Measurements from ENCODE around the gene DLG5.

Gene DLG5

GRCh38 chr10:77943121-77943901, 16.8 kb upstream of the DLG5 start (continued):
- TF ChIP-seq ZNF704 (tag by site-specific recombination; IDR thresholded peaks at IDR 0.05) (no peak), BCL11A (tag by site-specific recombination; IDR thresholded peaks at IDR 0.05; ENCODE audit: low read depth) (no peak), ZBTB48 (tag by site-specific recombination; IDR thresholded peaks at IDR 0.05) (no peak), ZNF18 (tag by site-specific recombination; IDR thresholded peaks at IDR 0.05) (no peak), ZNF146 (tag by site-specific recombination; IDR thresholded peaks at IDR 0.05) (no peak), ZNF660 (tag by site-specific recombination; IDR thresholded peaks at IDR 0.05) (no peak), ZNF335 (tag by site-specific recombination; conservative IDR thresholded peaks at IDR 0.05) (peak; percentile 34; the same call in 1 of the 2 replicates), ZNF624 (tag by site-specific recombination; IDR thresholded peaks at IDR 0.05) (no peak), ZNF544 (tag by site-specific recombination; IDR thresholded peaks at IDR 0.05) (no peak), ZNF132 (tag by site-specific recombination; IDR thresholded peaks at IDR 0.05; ENCODE audit: borderline replicate concordance) (no peak), ZFP69B (tag by site-specific recombination; IDR thresholded peaks at IDR 0.05) (no peak), ZNF211 (tag by site-specific recombination; IDR thresholded peaks at IDR 0.05; ENCODE audit: low read depth) (no peak), ZNF501 (tag by site-specific recombination; IDR thresholded peaks at IDR 0.05) (no peak), ZNF2 (tag by site-specific recombination; IDR thresholded peaks at IDR 0.05) (no peak), HOXD13 (CRISPR knock-in tag; IDR thresholded peaks at IDR 0.05; ENCODE audit: borderline replicate concordance) (no peak), ZNF623 (tag by site-specific recombination; IDR thresholded peaks at IDR 0.05) (no peak), KLF8 (tag by site-specific recombination; IDR thresholded peaks at IDR 0.05) (peak; percentile 41; the same call in 1 of the 2 replicates), ZBTB8A (tag by site-specific recombination; IDR thresholded peaks at IDR 0.05) (no peak), ZNF214 (tag by site-specific recombination; IDR thresholded peaks at IDR 0.05; ENCODE audit: borderline replicate concordance) (no peak), PRDM2 (tag by site-specific recombination; IDR thresholded peaks at IDR 0.05; ENCODE audit: borderline replicate concordance) (no peak), ZSCAN18 (tag by site-specific recombination; IDR thresholded peaks at IDR 0.05) (no peak), ZSCAN4 (tag by site-specific recombination; IDR thresholded peaks at IDR 0.05) (no peak), ZNF580 (tag by site-specific recombination; IDR thresholded peaks at IDR 0.05) (no peak), SP7 (tag by site-specific recombination; IDR thresholded peaks at IDR 0.05) (peak; percentile 89), ZNF184 (tag by site-specific recombination; IDR thresholded peaks at IDR 0.05) (0 out of 2 replicates have a peak, but pooled peaks have one; percentile 34), ZNF239 (tag by site-specific recombination; IDR thresholded peaks at IDR 0.05) (no peak)

Data from HEK293 (cell line).